ENCODE results near the gene CCNJL.

- no peak for TF ChIP-seq CTCF (conservative IDR thresholded peaks at IDR 0.05)
- TF ChIP-seq EZH2 (IDR thresholded peaks at IDR 0.05; ENCODE audit: low read depth): no peak
These were observed 58.9 kb downstream of the CCNJL start for GRCh38 chr5:160253441-160253840.

Data from PC-9 (cell line).